Forelimb muscle (tissue), 1 donor: Measurements from ENCODE around the gene MED13L. TPM values are rescaled to one million over a fixed set of nuclear protein-coding genes. Genes with fewer than 3 reads are reported as not detected.
A peak's percentile ranks its signal among the peaks of the same experiment; 100 is the strongest.

Experiments used
- DNase-seq: peaks from one replicate; pipeline ENCODE4 v3.0.0-alpha.2; 2013; ENCODE audit warnings: low read depth
- polyA plus RNA-seq: library from polyadenylated mRNA; unstranded; fragments of 120-200 nt; gene quantifications from one replicate; pipeline ENCODE4 v1.2.1, GENCODE V29; 2013; ENCODE audit not compliant: insufficient read length

Gene MED13L
- polyA plus RNA-seq, 1 donor, result 45.2 TPM

DNA sequence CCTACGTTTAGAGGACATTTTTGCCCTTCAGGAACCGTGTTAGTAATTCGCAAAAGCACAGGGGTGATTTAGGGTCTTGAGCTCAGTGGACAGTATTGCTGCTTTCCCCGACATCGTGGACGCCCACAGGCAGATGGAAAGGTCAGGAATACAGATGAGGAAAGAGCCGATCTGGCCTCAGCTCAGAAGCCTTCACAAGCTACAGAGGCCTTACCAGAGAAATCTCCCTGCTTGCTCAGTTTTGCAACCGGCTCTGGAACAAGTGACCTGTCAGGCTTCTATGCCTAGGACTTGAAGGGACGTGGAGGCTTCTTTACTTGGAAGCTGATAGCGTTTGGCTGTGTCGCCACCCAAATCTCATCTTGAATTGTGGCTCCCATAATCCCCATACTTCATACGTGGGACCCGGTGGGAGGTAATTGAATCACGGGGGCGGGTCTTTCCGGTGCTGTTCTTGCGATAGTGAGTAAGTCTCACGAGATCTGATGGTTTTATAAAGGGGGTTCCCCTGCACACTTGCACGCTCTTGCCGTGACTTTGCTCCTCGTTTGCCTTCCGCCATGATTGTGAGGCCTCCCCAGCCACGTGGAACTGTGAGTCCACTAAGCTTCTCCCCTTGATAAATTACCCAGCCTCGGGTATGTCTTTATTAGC is 332.5 kb downstream of the MED13L start:
- DNase-seq, result no peak

DNA sequence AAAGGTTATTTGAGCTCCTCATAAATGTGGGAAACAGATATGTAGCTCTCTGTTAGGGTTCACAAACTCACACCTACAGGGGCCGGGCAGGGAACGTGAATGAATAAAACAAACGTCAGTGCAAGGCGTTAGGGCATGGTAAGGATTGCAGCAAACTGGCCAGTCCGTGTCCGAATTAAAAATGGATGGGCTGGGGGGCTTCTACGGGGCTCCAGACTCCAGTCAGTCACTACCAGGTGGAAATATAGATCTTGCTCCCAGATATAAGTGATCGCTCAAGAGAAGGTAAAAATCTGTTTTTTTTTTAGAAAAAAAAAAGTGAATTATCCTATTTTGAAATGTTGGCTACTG is 333.1 kb downstream of the MED13L start:
- no peak for DNase-seq

DNA sequence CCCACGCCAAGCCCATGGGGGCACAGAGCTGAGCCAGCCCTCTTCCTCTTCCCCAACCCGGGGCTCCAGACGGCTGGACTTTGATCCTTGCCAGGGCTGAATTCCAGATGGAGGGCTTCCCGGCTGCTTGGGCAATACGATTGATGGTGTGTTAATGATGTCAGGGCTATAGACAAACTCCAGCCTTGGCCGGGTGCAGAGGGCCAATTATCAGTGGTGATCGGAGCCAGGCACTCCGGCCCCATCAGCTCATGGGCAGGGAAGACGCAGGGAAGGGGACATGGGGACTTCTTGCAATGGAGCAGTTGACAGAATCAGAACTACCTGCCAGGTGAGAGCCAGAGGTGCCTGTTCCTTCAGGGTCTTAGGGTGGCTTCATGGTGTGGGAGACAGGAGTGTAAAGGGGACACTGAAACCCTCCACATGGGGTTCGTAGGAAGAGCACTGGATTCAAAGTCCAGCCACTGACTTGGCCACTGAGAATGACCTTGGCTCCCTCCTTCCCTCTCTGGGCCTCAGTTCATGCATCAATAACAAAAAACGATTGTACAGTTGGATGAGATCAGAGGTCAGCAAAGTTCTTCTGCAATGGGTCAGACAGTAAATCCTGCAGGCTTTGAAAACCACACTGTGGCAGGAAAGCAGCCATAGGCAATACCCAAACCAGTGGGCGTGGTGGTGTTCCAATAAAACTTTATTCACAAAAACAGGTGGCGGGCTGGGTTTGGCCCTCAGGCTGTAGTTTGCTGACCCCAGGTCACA is 333.7 kb downstream of the MED13L start:
- DNase-seq, result no peak

DNA sequence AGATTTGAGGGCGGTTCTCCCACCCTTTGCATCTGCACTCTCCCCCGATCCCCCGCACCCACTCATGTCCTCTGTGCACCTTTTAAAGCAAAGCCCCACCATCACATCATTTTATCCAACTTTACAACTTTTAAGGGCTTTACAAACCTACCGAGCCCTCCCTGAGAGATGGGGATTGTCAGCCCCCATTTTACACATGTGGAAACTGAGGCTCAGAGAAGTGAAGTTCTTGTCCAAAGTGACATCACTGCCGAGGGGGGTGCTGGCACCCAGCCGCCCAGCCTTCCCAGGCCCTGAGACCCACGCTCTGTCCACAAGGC is 334.2 kb downstream of the MED13L start:
- DNase-seq, result no peak

DNA sequence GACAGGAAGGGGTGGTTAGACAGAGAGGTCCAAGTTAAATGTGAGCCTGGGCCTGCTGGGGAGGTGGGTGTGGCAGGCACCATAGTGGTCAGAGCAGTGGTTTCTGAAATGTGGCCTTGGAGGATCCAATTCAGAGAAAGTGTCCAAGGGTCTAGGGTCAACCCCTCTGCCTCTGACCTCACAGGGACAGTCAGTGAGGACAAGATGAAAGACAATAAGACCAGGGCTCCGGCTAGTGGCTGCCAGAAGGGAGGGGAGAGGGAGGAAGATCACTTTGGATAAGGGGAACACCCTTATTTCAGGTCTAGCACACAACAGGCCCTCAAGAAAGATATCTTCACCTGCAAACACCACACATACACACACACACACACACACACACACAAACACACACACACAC is 335.1 kb downstream of the MED13L start:
- no peak for DNase-seq

DNA sequence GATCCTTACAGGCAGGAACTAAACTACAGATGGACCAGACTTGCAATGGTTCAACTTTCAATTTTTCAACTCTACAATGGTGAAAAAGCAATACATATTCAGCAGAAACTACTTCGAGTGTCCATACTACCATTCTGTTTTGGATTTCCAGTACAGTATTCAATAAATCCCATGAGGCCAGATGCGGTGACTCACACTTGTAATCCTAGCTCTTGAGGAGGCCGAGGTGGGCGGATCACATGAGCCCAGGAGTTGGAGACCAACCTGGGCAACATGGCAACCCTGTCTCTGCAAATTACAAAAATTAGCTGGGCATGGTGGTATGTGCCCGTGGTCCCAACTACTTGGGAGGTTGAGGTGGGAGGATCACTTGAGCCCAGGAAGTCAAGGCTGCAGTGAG is 336.1 kb downstream of the MED13L start:
- no peak for DNase-seq

DNA sequence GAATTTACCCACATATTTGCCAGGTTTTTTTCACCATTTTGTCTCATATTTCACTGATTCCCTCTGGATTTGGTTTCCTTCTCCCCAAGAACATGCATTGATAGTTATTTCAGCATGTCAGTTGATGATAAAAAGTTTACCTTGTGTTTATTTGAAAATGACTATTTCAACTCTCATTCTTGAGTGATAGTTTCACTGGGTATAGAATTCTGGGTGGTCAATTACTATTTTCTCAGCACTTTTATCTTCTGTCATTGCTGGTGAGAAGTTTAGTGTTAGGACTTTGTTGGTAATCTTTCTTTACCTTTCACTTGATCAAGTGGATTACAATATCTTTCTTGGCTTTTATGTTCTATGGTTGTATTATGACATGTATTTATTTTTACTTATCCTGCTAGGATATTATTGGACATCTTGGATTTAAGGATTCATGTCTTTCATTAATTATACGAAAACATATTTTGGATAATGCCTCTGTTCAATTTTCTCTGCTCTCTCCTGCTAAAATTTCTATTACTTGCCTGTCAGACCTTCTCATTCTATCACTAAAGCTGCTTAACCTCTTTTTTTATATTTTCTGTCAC is 338.6 kb downstream of the MED13L start:
- no peak for DNase-seq

DNA sequence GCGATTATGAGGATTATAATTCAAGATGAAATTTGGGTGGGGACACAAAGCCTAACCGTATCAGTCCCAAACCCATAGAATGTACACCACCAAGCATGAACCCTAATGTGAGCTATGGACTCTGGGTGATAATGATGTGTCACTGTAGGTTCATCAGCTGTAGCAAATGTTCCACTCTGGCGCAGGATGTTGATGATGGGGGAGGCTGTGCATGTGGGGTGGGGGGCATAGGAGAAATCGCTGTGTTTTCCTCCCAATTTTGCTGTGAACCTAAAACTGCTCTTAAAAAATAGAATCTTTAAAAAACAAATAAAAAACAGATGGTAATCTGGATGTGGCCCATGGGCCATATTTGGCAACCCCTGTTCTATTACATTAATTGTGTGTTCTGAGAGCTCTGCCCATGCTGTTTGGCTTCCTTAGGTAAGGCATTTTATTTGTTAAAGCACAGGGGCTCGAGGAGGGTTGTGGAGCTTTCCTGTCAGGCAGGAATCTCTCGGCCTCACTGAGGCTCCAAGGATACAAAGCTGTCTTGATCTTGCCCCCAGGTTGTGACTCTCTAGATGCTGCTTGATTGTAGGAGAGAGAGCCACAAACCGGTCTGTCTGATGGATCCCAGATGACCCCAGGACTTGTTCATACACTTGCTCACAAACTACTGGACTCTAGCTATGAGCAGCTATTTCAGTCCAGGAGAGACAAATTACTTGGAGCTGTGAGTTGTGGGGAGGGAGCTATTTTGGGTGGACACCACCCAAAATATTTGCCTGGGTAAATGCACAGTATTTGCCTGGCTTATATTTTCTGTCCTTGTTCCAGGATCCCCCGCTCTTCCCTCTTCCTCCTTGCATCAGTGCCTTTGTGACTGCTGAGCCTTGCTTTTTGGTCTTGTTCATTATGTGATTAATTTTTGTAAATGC is 340.2 kb downstream of the MED13L start:
- DNase-seq, result peak; percentile 16

DNA sequence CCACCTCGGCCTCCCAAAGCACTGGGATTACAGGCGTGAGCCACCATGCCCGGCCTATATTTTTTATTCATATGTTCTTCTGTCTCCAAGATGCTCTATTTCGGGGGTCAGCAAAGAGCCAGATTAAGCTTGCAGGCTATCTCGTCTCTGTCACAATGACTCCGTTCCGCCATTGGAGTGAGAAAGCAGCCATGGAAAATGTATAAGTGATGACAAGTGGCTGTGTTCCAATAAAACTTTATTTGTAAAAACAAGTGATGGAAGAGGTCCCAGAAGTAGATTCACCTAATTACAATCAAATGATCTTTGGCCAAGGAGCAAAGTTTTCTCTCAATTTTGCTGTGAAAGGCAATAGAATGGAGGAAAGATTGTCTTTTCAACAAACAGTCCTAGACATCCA is 342.6 kb downstream of the MED13L start:
- no peak for DNase-seq

DNA sequence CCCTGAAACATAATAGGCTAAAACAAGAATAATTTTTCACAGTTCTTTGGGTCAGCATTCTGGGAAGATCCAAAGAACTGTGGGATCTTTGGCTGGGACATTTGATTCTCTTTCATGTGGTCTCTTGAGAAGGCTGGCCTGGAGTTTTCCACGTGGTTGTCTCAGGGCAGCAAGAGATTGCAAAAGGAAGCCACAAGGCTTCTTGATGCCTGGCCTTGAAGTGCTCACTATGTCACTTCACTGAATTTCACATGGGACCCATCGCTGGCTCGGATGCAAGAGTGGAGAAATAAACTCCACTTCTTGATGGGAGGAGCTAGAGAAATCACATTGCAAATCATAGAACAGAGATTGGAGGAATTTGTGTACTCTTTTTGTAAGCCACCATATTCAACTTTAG is 343.4 kb downstream of the MED13L start:
- DNase-seq, result no peak

DNA sequence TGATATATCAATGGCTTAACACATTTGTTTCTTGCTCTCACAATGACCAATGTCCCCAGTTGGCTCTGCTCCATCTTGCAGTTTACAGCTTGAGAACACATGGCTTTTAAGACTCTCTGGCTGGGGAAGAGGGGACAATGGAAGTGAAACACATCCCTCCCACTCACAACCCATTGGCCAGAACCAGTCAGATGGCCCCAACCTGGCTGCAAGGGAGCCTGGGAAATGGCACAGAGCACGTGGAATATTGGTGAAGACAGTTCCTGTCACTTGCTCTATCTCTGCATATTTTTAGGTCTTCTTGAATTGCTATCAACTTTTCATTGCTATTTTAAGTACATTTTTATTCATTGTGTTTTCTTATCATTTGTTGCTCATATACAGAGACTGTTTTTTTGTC is 345.4 kb downstream of the MED13L start:
- no peak for DNase-seq

DNA sequence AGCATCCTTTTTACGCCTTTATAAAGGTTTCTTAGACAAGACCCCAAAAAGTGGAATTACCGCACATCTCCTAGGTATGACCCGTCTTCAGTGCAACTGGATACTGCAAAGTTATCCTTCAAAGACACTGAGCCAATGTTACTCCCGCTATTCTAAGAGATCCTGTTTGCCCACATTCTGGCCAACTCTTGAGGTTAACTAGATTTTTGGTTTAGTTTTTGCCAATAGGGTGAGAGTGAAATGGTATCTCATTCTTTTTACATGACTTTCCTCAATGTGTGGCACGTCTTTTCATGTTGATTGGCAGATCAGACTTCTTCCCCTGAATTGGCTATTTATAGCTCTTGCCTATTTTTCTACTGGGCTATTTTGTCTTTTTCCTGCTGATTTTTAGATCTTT is 347.2 kb downstream of the MED13L start:
- DNase-seq, result no peak

DNA sequence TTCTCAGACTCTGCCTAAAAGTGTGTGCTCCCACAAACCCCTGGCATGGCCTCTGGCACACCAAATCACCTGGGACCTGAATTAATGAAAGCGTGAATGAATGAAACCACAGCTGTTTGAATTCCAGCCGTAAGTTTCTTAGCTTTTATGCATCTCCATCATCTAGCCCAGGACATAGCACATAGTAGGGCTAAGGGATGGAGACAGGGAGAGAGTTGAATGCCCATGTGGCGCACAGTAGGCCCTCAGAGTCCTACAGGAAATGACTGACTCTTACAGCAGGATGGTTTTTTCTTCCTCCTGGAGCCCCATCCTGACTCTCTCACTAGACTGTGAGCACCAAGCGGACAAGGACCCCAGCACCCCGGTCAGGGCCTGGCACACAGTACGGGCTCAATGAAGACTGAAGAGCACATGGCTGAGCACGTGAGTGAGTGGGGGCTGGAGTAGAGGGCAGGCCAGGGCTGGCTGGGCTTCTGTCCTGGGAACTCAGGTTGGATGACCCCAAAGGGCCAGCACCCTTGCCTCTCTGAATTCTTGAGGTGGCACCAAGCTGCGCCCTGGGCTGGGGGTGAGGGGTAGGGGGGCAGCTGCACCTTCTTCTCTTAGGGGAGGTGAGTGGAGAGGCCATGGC is 351.3 kb downstream of the MED13L start:
- DNase-seq, result no peak

DNA sequence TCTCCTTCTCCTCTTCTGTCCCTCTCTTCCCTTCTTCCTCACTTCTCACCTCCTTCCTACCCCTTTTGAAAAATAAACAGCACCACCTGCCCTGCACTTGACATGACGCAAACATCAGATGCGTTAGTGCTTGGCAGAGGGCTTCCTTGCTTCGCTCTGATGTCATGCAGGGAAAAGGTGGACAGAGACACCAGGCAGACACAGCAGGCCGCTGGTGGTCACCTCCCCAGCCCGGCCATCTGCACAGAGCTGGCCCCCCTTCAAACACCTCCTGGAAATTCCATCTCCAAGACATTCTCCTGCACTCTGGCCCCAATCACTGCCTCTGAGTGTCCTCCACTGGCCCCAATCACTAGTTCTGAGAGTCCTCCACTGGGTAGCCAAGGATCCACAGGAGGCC is 353.6 kb downstream of the MED13L start:
- no peak for DNase-seq

DNA sequence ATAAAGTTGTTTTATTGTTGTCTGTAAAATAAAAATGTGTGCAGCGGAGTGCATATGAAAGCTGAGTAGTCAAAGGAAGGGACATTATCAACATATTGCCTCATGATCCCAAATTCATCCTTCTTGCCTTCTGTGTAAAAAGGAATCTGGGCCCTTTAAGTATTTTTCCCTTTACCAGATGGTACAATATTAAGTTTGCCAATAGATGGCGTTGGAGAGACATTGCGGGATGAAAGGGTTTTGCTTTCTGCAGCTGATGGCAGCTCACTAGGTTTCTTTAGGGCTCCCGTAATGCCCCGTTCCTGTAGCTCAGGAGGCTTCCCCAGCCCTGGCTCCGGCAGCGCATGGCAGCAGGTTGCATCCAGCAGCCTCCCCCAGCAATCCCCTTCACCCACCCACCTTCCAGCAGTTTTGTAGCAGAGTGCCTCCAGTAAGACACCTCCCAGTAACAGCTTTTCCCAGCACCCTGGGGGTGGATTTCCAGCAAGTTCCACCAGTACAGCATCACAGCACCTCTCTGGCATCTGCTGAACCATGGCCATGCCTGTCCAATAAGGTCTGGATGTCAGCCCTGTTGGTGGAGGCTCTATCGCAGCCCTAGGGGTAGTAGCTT is 354.4 kb downstream of the MED13L start:
- no peak for DNase-seq

DNA sequence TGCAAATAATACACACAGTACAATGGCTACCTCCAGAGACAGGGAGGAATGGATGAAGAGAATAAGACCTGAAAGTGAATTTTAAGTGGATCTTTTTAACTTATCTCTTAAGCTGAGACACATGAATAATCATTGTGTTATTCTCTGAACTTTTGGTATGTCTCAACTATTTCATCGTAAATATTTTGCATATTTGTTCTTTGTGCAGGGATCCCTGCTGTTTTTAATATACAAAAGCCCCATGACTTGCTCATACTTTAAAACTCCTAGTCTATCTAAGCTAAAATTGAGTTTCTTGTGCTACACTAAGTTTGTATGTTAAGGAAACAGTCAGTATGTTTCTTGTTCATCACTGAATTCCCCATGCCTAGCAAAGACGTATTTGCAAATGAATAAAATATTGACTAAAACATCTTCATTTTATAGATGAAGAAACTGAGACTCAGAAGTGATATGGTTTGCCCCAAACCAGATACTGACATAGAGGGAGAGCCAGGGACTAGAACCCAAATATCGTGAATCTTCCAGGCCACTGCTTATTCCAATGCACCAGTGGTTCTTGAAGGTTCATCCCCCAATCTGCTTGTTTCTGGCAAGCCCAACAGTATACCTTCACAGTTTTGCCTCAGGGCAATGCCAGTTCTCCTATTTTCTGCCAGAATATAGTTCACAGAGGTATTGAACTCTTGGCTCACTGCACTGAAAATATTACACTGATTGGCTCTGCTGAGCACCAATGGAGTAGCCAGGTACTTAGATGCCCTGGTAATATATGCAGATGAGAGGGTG is 356.9 kb downstream of the MED13L start:
- DNase-seq, result no peak

DNA sequence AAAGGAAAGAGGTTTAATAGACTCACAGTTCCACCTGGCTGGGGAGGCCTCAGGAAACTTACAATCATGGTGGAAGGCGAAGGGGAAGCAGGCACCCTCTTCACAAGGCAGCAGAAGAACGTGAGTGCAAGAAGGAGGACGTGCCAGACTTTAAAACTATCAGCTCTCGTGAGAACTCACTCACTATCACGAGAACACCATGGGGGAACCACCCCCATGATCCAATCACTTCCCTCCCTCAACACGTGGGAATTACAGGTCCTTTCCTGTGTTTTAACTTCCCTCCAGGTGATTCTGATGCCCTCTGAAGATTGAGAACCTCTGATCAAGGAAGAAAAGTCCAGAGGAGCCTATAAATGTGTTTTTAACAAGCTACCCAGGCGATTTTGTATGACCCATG is 358.7 kb downstream of the MED13L start:
- DNase-seq, result no peak

DNA sequence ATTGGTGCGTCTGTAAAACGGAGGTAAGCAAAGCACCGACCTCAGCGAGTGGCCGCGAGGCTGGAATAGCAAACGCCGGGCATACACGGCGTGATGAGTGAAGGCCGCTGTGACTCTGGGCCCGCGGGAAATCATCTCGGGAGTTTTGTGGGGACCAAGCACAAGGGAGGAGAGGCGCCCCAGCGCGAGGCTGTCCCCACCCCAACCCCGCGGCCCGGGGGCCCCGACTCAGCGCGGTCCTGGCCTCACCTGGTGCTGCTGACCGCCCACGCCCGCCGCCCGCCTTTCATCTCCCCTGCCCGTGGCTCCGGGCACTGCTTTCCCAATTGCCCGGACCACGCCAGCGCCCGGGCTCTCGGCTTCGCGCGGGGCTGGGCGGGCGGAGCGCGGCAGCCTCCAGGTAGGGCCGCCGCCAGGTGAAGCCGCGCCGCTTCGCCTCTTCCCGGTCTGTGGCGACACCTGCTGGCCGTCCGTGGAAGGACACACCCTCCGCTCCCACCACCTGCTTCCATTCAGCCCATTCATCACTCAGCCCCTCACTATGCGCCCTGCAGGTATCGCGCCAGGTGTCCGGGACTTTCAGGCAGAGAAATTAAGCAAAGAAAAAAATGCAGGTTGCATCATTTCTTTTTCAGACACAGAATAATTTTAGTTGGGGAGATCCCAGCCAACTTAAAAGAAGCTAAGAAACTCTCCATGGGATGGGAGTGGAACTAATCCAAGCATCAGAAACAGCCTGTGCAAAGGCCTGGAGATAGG is 360.4 kb downstream of the MED13L start:
- DNase-seq, result no peak

DNA sequence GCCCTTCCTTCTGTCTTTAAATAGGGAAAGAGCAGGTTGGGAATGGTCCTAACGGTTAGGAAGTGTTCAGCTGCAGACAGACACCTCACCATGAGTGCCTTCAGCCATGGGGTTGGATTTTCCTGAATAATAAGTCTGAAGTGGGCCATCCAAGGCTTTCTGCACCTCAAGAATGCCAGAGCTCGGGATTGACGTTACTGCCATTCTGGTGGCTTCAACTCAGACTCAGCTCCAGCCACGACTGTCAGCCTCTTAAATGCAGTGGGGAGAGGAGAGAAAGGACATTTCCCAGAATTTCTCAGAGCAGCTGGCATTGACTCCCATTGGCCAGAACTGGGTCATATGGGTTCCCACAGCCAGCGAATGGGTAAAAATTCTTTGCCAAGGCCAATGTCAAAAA is 363.4 kb downstream of the MED13L start:
- no peak for DNase-seq

DNA sequence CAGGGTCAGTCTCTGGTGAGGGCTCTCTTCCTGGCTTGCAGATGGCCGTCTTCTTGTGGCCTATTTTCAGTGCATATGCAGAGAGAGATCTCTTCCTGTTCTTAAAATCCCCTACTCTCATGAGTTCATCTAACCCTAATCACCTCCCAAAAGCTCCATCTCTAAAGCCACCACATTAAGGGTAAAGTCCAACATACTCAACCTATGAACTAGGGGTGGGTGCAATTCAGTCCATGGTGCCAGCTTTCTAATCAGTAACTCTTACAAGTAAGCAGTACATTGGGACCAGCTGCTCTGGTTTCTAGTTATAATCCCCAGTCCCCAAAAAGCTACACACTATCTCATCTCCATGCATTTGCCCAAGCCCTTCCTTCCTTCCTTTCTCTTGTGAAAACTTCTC is 365.1 kb downstream of the MED13L start:
- DNase-seq, result no peak
